ENCODE data around the gene SLC38A5.
"Not testable (repeated sequence)": the region's sequence is repeated elsewhere in the genome, so short reads cannot be mapped to it uniquely, and the experiment has no call there.

Gene SLC38A5

GRCh38 chrX:48451708-48452107, 18.4 kb downstream of the SLC38A5 start:
- H3K9me2 ChIP-seq (replicated peaks; ENCODE audit: insufficient read depth, low read length): no peaks in the 10 kb centered on the region
- H3K4me3 ChIP-seq (ENCODE audit: insufficient read depth, low read length, poor library complexity, severe bottlenecking): no peak overlapping the region
- H3K9ac ChIP-seq (ENCODE audit: low read length): no peak overlapping the region
- no peaks in the 10 kb centered on the region for H3F3A ChIP-seq (ENCODE audit: insufficient read depth)
- H2AFZ ChIP-seq (ENCODE audit: low read depth, low read length, severe bottlenecking): no peak overlapping the region
- no peaks in the 10 kb centered on the region for H3K79me2 ChIP-seq (ENCODE audit: insufficient read depth, low read length)
- H3K9me3 ChIP-seq (ENCODE audit: insufficient read depth, low read length): no peaks in the 10 kb centered on the region
- H3K36me3 ChIP-seq (ENCODE audit: low read length): no peaks in the 10 kb centered on the region
- H3K27ac ChIP-seq (ENCODE audit: low read depth, low read length): no peak overlapping the region
- H4K20me1 ChIP-seq (ENCODE audit: low read depth, low read length): no peaks in the 10 kb centered on the region
- H3K4me2 ChIP-seq (ENCODE audit: low read depth, low read length, poor library complexity, severe bottlenecking): no peak overlapping the region
- no peak for TF ChIP-seq EZH2phosphoT487 (conservative IDR thresholded peaks at IDR 0.05; ENCODE audit: low read length)
- no peak for TF ChIP-seq CTCF (IDR thresholded peaks at IDR 0.05; ENCODE audit: insufficient read depth, low read length, poor library complexity, severe bottlenecking)
- H3K27me3 ChIP-seq (ENCODE audit: low read length): no peaks in the 10 kb centered on the region

- Histone ChIP-seq H3K4me2 (ENCODE audit: low read depth, low read length, poor library complexity, severe bottlenecking) (no peak overlapping the region), H3K79me2 (ENCODE audit: insufficient read depth, low read length) (no peaks in the 10 kb centered on the region), H3K9me2 (replicated peaks; ENCODE audit: insufficient read depth, low read length) (no peaks in the 10 kb centered on the region), H2AFZ (ENCODE audit: low read depth, low read length, severe bottlenecking) (no peak overlapping the region), H3K36me3 (ENCODE audit: low read length) (no peaks in the 10 kb centered on the region), H3K9me3 (ENCODE audit: insufficient read depth, low read length) (no peaks in the 10 kb centered on the region), H3K27me3 (ENCODE audit: low read length) (no peaks in the 10 kb centered on the region), H3K4me3 (ENCODE audit: insufficient read depth, low read length, poor library complexity, severe bottlenecking) (no peak overlapping the region), H3K27ac (ENCODE audit: low read depth, low read length) (no peak overlapping the region), H3K9ac (ENCODE audit: low read length) (no peak overlapping the region), H3F3A (ENCODE audit: insufficient read depth) (no peaks in the 10 kb centered on the region), H4K20me1 (ENCODE audit: low read depth, low read length) (no peaks in the 10 kb centered on the region)
- no peak for TF ChIP-seq CTCF (IDR thresholded peaks at IDR 0.05; ENCODE audit: insufficient read depth, low read length, poor library complexity, severe bottlenecking)
- no peak for TF ChIP-seq EZH2phosphoT487 (conservative IDR thresholded peaks at IDR 0.05; ENCODE audit: low read length)
Measured at GRCh38 chrX:48450076-48450475, 20.0 kb downstream of the SLC38A5 start.

GRCh38 chrX:48447201-48447600, 22.9 kb downstream of the SLC38A5 start:
- H2AFZ ChIP-seq (ENCODE audit: low read depth, low read length, severe bottlenecking); H4K20me1 ChIP-seq (ENCODE audit: low read depth, low read length); H3K4me3 ChIP-seq (ENCODE audit: insufficient read depth, low read length, poor library complexity, severe bottlenecking); H3K4me2 ChIP-seq (ENCODE audit: low read depth, low read length, poor library complexity, severe bottlenecking); H3K27me3 ChIP-seq (ENCODE audit: low read length); H3K9ac ChIP-seq (ENCODE audit: low read length); H3K79me2 ChIP-seq (ENCODE audit: insufficient read depth, low read length); H3K9me2 ChIP-seq (replicated peaks; ENCODE audit: insufficient read depth, low read length); H3K9me3 ChIP-seq (ENCODE audit: insufficient read depth, low read length); H3K36me3 ChIP-seq (ENCODE audit: low read length); H3K27ac ChIP-seq (ENCODE audit: low read depth, low read length); H3F3A ChIP-seq (ENCODE audit: insufficient read depth): not testable (repeated sequence)

GRCh38 chrX:48433713-48434112, 36.3 kb downstream of the SLC38A5 start:
- H3K9me3 ChIP-seq (ENCODE audit: insufficient read depth, low read length); H3K79me2 ChIP-seq (ENCODE audit: insufficient read depth, low read length); H3K4me2 ChIP-seq (ENCODE audit: low read depth, low read length, poor library complexity, severe bottlenecking); H3K4me3 ChIP-seq (ENCODE audit: insufficient read depth, low read length, poor library complexity, severe bottlenecking); H4K20me1 ChIP-seq (ENCODE audit: low read depth, low read length); H3K9ac ChIP-seq (ENCODE audit: low read length); H2AFZ ChIP-seq (ENCODE audit: low read depth, low read length, severe bottlenecking); H3F3A ChIP-seq (ENCODE audit: insufficient read depth); H3K27ac ChIP-seq (ENCODE audit: low read depth, low read length); H3K36me3 ChIP-seq (ENCODE audit: low read length); H3K27me3 ChIP-seq (ENCODE audit: low read length); H3K9me2 ChIP-seq (replicated peaks; ENCODE audit: insufficient read depth, low read length): not testable (repeated sequence)

- H4K20me1 ChIP-seq (ENCODE audit: low read depth, low read length); H3K4me3 ChIP-seq (ENCODE audit: insufficient read depth, low read length, poor library complexity, severe bottlenecking): not testable (repeated sequence)
Measured at GRCh38 chrX:48430166-48430565, 39.9 kb downstream of the SLC38A5 start.

GRCh38 chrX:48429606-48430005, 40.5 kb downstream of the SLC38A5 start:
- not testable (repeated sequence) for H3K27me3 ChIP-seq (ENCODE audit: low read length); H3K79me2 ChIP-seq (ENCODE audit: insufficient read depth, low read length); H3K9me2 ChIP-seq (replicated peaks; ENCODE audit: insufficient read depth, low read length); H3K4me2 ChIP-seq (ENCODE audit: low read depth, low read length, poor library complexity, severe bottlenecking); H4K20me1 ChIP-seq (ENCODE audit: low read depth, low read length); H2AFZ ChIP-seq (ENCODE audit: low read depth, low read length, severe bottlenecking); H3K36me3 ChIP-seq (ENCODE audit: low read length); H3F3A ChIP-seq (ENCODE audit: insufficient read depth); H3K27ac ChIP-seq (ENCODE audit: low read depth, low read length); H3K9ac ChIP-seq (ENCODE audit: low read length); H3K9me3 ChIP-seq (ENCODE audit: insufficient read depth, low read length); H3K4me3 ChIP-seq (ENCODE audit: insufficient read depth, low read length, poor library complexity, severe bottlenecking)

More at GRCh38 chrX:48430166-48430565, 39.9 kb downstream of the SLC38A5 start:
- H3K9me3 ChIP-seq (ENCODE audit: insufficient read depth, low read length); H3K27ac ChIP-seq (ENCODE audit: low read depth, low read length); H2AFZ ChIP-seq (ENCODE audit: low read depth, low read length, severe bottlenecking); H3K4me2 ChIP-seq (ENCODE audit: low read depth, low read length, poor library complexity, severe bottlenecking); H3K9ac ChIP-seq (ENCODE audit: low read length); H3K79me2 ChIP-seq (ENCODE audit: insufficient read depth, low read length); H3F3A ChIP-seq (ENCODE audit: insufficient read depth); H3K36me3 ChIP-seq (ENCODE audit: low read length); H3K27me3 ChIP-seq (ENCODE audit: low read length); H3K9me2 ChIP-seq (replicated peaks; ENCODE audit: insufficient read depth, low read length): not testable (repeated sequence)
